ENCODE data around the gene SF3B1. TPM values are rescaled to one million over a fixed set of nuclear protein-coding genes. Genes with fewer than 3 reads are reported as not detected.

SF3B1 gene
- total RNA-seq, 2 experiments from 2014 or later: 498 to 529 TPM

GRCh38 chr2:197405582-197405981, 29.2 kb downstream of the SF3B1 start:
- H3K9me3 ChIP-seq (ENCODE audit: control insufficient read depth in 1 of 2, insufficient read depth in 1 of 2, low read length in 2 of 2): no peaks in the 10 kb centered on the region
- H3K27me3 ChIP-seq (ENCODE audit: control insufficient read depth in 1 of 2, insufficient read depth in 2 of 2, low read length in 2 of 2): no peaks in the 10 kb centered on the region
- H3K4me1 ChIP-seq (ENCODE audit: insufficient read depth, low read length): no peaks in the 10 kb centered on the region
- H3K9me3 Mint-ChIP-seq: no peaks in the 10 kb centered on the region
- H3K27ac ChIP-seq (ENCODE audit: low read depth in 1 of 2, low read length in 2 of 2): no peak overlapping the region
- H3K27me3 Mint-ChIP-seq: no peaks in the 10 kb centered on the region
- peaks cover 97% of the 10 kb centered on the region for H3K36me3 ChIP-seq (ENCODE audit: insufficient read depth, low read length)
- H3K27ac Mint-ChIP-seq: no peak overlapping the region
- no peak overlapping the region for H3K4me3 Mint-ChIP-seq
- no peaks in the 10 kb centered on the region for H3K4me1 Mint-ChIP-seq (ENCODE audit: low read depth)
- H3K36me3 Mint-ChIP-seq (ENCODE audit: low read depth): peaks cover 98% of the 10 kb centered on the region
- intact Hi-C loops (cut with DNase I, micrococcal nuclease): loop anchor here in 1 of 2 experiments (5.0 kb wide), 1 partner anchor 67 kb away; no protein-coding TSS in a partner anchor
- no peak for TF ChIP-seq CTCF (IDR thresholded peaks at IDR 0.05)
- ChIA-PET CTCF (no interaction called here), POLR2A (interaction anchor here (1.4 kb wide), 1 partner anchor 29 kb away, joined by 4 read pairs; the partner anchor contains the start of gene SF3B1)
- DNase-seq (no peak), ATAC-seq (ENCODE audit: poor library complexity) (no peak)
- no peak overlapping the region for H3K4me3 ChIP-seq (ENCODE audit: low read length)

- CTCF ChIA-PET: no interaction called here
- Mint-ChIP-seq H3K27ac (no peak overlapping the region), H3K9me3 (no peaks in the 10 kb centered on the region), H3K4me3 (no peak overlapping the region), H3K27me3 (no peaks in the 10 kb centered on the region), H3K36me3 (ENCODE audit: low read depth) (peaks cover 99% of the 10 kb centered on the region), H3K4me1 (ENCODE audit: low read depth) (no peaks in the 10 kb centered on the region)
- Histone ChIP-seq H3K9me3 (ENCODE audit: control insufficient read depth in 1 of 2, insufficient read depth in 1 of 2, low read length in 2 of 2) (no peaks in the 10 kb centered on the region), H3K36me3 (ENCODE audit: insufficient read depth, low read length) (peaks cover 100% of the 10 kb centered on the region), H3K27me3 (ENCODE audit: control insufficient read depth in 1 of 2, insufficient read depth in 2 of 2, low read length in 2 of 2) (no peaks in the 10 kb centered on the region), H3K27ac (ENCODE audit: low read depth in 1 of 2, low read length in 2 of 2) (no peak overlapping the region), H3K4me3 (ENCODE audit: low read length) (no peak overlapping the region), H3K4me1 (ENCODE audit: insufficient read depth, low read length) (no peaks in the 10 kb centered on the region)
- no peak for DNase-seq
- POLR2A ChIA-PET: no interaction called here
- intact Hi-C loops (cut with DNase I, micrococcal nuclease): loop anchor here in 1 of 2 experiments (10.0 kb wide), 1 partner anchor 615 kb away; no protein-coding TSS in a partner anchor
- no peak for TF ChIP-seq CTCF (IDR thresholded peaks at IDR 0.05)
- no peak for ATAC-seq (ENCODE audit: poor library complexity)
Measured at GRCh38 chr2:197399887-197400540, 34.8 kb downstream of the SF3B1 start.

- ChIA-PET POLR2A (interaction anchor here (0.9 kb wide), 1 partner anchor 36 kb away, joined by 4 read pairs; the partner anchor contains the start of gene SF3B1), CTCF (no interaction called here)
- Histone ChIP-seq H3K9me3 (ENCODE audit: control insufficient read depth in 1 of 2, insufficient read depth in 1 of 2, low read length in 2 of 2) (no peaks in the 10 kb centered on the region), H3K36me3 (ENCODE audit: insufficient read depth, low read length) (peaks cover 100% of the 10 kb centered on the region), H3K27ac (ENCODE audit: low read depth in 1 of 2, low read length in 2 of 2) (no peak overlapping the region), H3K27me3 (ENCODE audit: control insufficient read depth in 1 of 2, insufficient read depth in 2 of 2, low read length in 2 of 2) (no peaks in the 10 kb centered on the region), H3K4me3 (ENCODE audit: low read length) (no peak overlapping the region), H3K4me1 (ENCODE audit: insufficient read depth, low read length) (no peaks in the 10 kb centered on the region)
- no peak for ATAC-seq (ENCODE audit: poor library complexity)
- no peaks in the 10 kb centered on the region for H3K4me1 Mint-ChIP-seq (ENCODE audit: low read depth)
- no peaks in the 10 kb centered on the region for H3K27me3 Mint-ChIP-seq
- H3K36me3 Mint-ChIP-seq (ENCODE audit: low read depth): peaks cover 99% of the 10 kb centered on the region
- no peak for TF ChIP-seq CTCF (IDR thresholded peaks at IDR 0.05)
- H3K9me3 Mint-ChIP-seq: no peaks in the 10 kb centered on the region
- no peak overlapping the region for H3K27ac Mint-ChIP-seq
- no peak for DNase-seq
- no peak overlapping the region for H3K4me3 Mint-ChIP-seq
- intact Hi-C loops (cut with DNase I, micrococcal nuclease): loop anchor here in 1 of 2 experiments (10.0 kb wide), 1 partner anchor 614 kb away; no protein-coding TSS in a partner anchor
Measured at GRCh38 chr2:197398913-197399312, 35.9 kb downstream of the SF3B1 start.

Measured in CD4-positive, alpha-beta T cell (primary cell).